Tibial artery (tissue), 4 donors: Measurements from ENCODE around the gene TRDN.

Experiments used
- DNase-seq, 2 donors: peaks; one replicate each; pipeline ENCODE4 v3.0.0-alpha.2; 2019
- H3K27ac ChIP-seq, 2 donors: fragments of 200-600 bp; sonication (generic) in 1 of 2; 1 replicate in 1 of 2; 2 replicates in 1 of 2; pipeline ENCODE4 v1.5.1; 2018 to 2019; ENCODE audit warnings: mild to moderate bottlenecking in 1 of 2
- H3K27me3 ChIP-seq, 2 donors: fragments of 200-600 bp; sonication (generic) in 1 of 2; one replicate each; pipeline versions ENCODE4 v1.5.1 to v1.6.0; 2016 to 2019
- H3K36me3 ChIP-seq, 3 donors: fragments of 200-600 bp; sonication (generic) in 2 of 3; one replicate each; pipeline ENCODE4 v1.5.1; 2016 to 2019; ENCODE audit warnings: mild to moderate bottlenecking in 2 of 3
- H3K4me1 ChIP-seq, 4 donors: fragments of 200-600 bp; sonication (generic) in 2 of 4; 1 replicate in 3 of 4; 2 replicates in 1 of 4; pipeline ENCODE4 v1.5.1; 2016 to 2019
- H3K4me3 ChIP-seq, 2 donors: fragments of 200-600 bp; sonication (generic) in 1 of 2; 1 replicate in 1 of 2; 2 replicates in 1 of 2; pipeline ENCODE4 v1.5.1; 2018 to 2019; ENCODE audit warnings: mild to moderate bottlenecking in 2 of 2
- H3K9me3 ChIP-seq, 3 donors: fragments of 200-600 bp; sonication (generic) in 1 of 3; one replicate each; pipeline ENCODE4 v1.5.1; 2016 to 2019
- intact Hi-C: fragments of 100-400 bp; cut with DNase I; formaldehyde crosslinking; loops from one replicate; pipeline ENCODE4 v1.15.0; 2023; ENCODE audit warnings: low total_unique reads
- TF ChIP-seq, protein P1 (sequence below), 2 experiments: fragments of 200-600 bp in 1 of 2; fragments of 450-650 bp in 1 of 2; IDR thresholded peaks; one replicate each; pipeline ENCODE4 v1.5.1; 2017 to 2019; ENCODE audit warnings: antibody characterized with exemption in 2 of 2, mild to moderate bottlenecking in 1 of 2, moderate library complexity in 1 of 2

The TRDN gene

GRCh38 chr6:123176706-123177105 is 460.0 kb downstream of the TRDN start:
- H3K27me3 ChIP-seq, result no peaks in the 10 kb centered on the region
- TF ChIP-seq, protein P1, sequence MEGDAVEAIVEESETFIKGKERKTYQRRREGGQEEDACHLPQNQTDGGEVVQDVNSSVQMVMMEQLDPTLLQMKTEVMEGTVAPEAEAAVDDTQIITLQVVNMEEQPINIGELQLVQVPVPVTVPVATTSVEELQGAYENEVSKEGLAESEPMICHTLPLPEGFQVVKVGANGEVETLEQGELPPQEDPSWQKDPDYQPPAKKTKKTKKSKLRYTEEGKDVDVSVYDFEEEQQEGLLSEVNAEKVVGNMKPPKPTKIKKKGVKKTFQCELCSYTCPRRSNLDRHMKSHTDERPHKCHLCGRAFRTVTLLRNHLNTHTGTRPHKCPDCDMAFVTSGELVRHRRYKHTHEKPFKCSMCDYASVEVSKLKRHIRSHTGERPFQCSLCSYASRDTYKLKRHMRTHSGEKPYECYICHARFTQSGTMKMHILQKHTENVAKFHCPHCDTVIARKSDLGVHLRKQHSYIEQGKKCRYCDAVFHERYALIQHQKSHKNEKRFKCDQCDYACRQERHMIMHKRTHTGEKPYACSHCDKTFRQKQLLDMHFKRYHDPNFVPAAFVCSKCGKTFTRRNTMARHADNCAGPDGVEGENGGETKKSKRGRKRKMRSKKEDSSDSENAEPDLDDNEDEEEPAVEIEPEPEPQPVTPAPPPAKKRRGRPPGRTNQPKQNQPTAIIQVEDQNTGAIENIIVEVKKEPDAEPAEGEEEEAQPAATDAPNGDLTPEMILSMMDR (IDR thresholded peaks at IDR 0.05), result no peak
- no peak overlapping the region for H3K27ac ChIP-seq
- intact Hi-C loops, result no loop called here
- DNase-seq, result no peak
- H3K4me1 ChIP-seq, result no peaks in the 10 kb centered on the region
- H3K36me3 ChIP-seq, result no peaks in the 10 kb centered on the region
- H3K9me3 ChIP-seq, result no peaks in the 10 kb centered on the region
- no peak overlapping the region for H3K4me3 ChIP-seq

DNA sequence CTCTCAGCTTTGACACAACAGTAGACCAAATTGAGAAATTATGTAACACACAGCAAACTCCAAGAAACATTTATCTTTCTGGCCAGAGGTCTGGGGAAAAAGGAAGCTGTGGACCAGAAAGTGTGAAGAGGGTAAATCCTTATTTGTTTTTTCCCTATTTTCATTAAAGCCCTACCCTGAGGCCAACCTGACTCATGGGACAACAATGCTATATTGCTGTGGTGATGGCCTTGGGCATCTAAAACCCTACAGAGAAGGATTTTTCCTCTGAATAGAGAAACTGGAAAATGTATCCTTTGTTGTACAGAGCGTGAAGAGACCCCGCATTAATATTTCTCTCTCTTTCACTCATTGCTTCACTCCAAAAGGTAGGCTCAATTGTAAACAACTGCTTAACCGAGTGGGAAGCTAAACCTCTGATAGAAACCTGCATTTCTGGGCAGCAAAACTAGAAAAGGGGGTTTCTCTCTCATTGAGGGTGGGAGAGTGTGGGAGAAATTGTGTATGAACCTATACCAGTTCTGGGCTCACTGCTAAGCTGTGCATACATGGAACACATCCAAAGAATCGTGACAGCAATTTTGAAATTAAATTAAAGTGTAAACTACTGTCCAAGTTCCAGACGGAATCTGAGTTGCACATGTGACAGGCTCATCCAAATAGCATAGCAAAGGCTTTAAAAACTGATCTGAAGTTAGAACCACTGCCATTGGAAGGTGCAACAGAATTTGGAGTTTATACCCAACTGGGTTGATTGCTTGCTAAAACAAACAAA is 465.2 kb downstream of the TRDN start:
- H3K36me3 ChIP-seq, result no peaks in the 10 kb centered on the region
- TF ChIP-seq, protein P1 (IDR thresholded peaks at IDR 0.05), result no peak
- H3K9me3 ChIP-seq, result no peaks in the 10 kb centered on the region
- no peak for DNase-seq
- H3K27ac ChIP-seq, result no peak overlapping the region
- no peaks in the 10 kb centered on the region for H3K4me1 ChIP-seq
- no peaks in the 10 kb centered on the region for H3K27me3 ChIP-seq
- intact Hi-C loops, result no loop called here
- no peak overlapping the region for H3K4me3 ChIP-seq

- Histone ChIP-seq H3K4me3 (no peak overlapping the region), H3K27me3 (no peaks in the 10 kb centered on the region), H3K27ac (no peak overlapping the region), H3K4me1 (no peaks in the 10 kb centered on the region), H3K9me3 (no peaks in the 10 kb centered on the region), H3K36me3 (no peaks in the 10 kb centered on the region)
- DNase-seq, result no peak
- TF ChIP-seq, protein P1 (IDR thresholded peaks at IDR 0.05), result no peak
- intact Hi-C loops, result no loop called here
These were observed 467.0 kb downstream of the TRDN start for GRCh38 chr6:123169774-123170095.

GRCh38 chr6:123168892-123169773 is 467.6 kb downstream of the TRDN start:
- no peaks in the 10 kb centered on the region for H3K36me3 ChIP-seq
- H3K4me1 ChIP-seq, result no peaks in the 10 kb centered on the region
- no peak for DNase-seq
- no peak overlapping the region for H3K27ac ChIP-seq
- no peaks in the 10 kb centered on the region for H3K27me3 ChIP-seq
- intact Hi-C loops, result no loop called here
- no peaks in the 10 kb centered on the region for H3K9me3 ChIP-seq
- TF ChIP-seq, protein P1 (IDR thresholded peaks at IDR 0.05), result no peak
- no peak overlapping the region for H3K4me3 ChIP-seq

GRCh38 chr6:123168466-123168865 is 468.3 kb downstream of the TRDN start:
- no peaks in the 10 kb centered on the region for H3K36me3 ChIP-seq
- no peak overlapping the region for H3K4me3 ChIP-seq
- DNase-seq, result no peak
- intact Hi-C loops, result no loop called here
- no peaks in the 10 kb centered on the region for H3K27me3 ChIP-seq
- TF ChIP-seq, protein P1 (IDR thresholded peaks at IDR 0.05), result no peak
- no peak overlapping the region for H3K27ac ChIP-seq
- no peaks in the 10 kb centered on the region for H3K4me1 ChIP-seq
- no peaks in the 10 kb centered on the region for H3K9me3 ChIP-seq
